H1 (cell line): ENCODE measurements around the gene PTPRT. TPM values are rescaled to one million over a fixed set of nuclear protein-coding genes. Genes with fewer than 3 reads are reported as not detected.

Experiments
- CBX8 ChIP-seq: fragments of 300-800, 300-1000 bp; sonication (generic); IDR thresholded peaks from 2 replicates; pipeline ENCODE4 v1.7.1; 2016; ENCODE audit warnings: low read depth, low read length, borderline replicate concordance
- EP300 ChIP-seq, 2 experiments: IDR thresholded peaks; 1 replicate in 1 of 2; 2 replicates in 1 of 2; pipeline ENCODE4 v1.6.1; 2011 to 2012; ENCODE audit warnings: low read depth in 2 of 2, low read length in 2 of 2, mild to moderate bottlenecking in 2 of 2, borderline replicate concordance in 1 of 2, inconsistent platforms in 1 of 2, moderate library complexity in 1 of 2
- KDM5A ChIP-seq: fragments of 200-600 bp; IDR thresholded peaks from 2 replicates; pipeline ENCODE4 v1.7.1; 2012; ENCODE audit warnings: mild to moderate bottlenecking, low read length, inconsistent platforms, mixed read lengths
- SRF ChIP-seq: IDR thresholded peaks from 2 replicates; pipeline ENCODE4 v1.6.1; 2011; ENCODE audit warnings: mild to moderate bottlenecking, low read depth, low read length, moderate library complexity
- polyA plus RNA-seq, 7 experiments: library from polyadenylated mRNA; depleted of rRNA in 3 of 7; stranded (reverse) in 5 of 7; unstranded in 2 of 7; fragments of >200 nt in 5 of 7; fragments of 200-250 nt in 2 of 7; gene quantifications; 1 replicate in 5 of 7; 2 replicates in 1 of 7; 4 replicates in 1 of 7; pipeline versions ENCODE4 v1.2.1 to v1.2.3, GENCODE V29; 2011 to 2013; ENCODE audit warnings: missing spikeins in 2 of 7, mixed read lengths in 2 of 7
- total RNA-seq: library from RNA; stranded (reverse); fragmentation: NEBNext Ultra II Directional; extraction: Animal tissue kit (Norgen Biotek cat#: 25700); gene quantifications from 2 replicates; pipeline ENCODE4 v1.2.1, GENCODE V29; 2021

The PTPRT gene
- total and polyA plus RNA-seq, 2 of the 8 experiments (the other 6 are each of a cell fraction or from before 2014, with no cell fraction given), result 0.33 to 1.8 TPM

DNA sequence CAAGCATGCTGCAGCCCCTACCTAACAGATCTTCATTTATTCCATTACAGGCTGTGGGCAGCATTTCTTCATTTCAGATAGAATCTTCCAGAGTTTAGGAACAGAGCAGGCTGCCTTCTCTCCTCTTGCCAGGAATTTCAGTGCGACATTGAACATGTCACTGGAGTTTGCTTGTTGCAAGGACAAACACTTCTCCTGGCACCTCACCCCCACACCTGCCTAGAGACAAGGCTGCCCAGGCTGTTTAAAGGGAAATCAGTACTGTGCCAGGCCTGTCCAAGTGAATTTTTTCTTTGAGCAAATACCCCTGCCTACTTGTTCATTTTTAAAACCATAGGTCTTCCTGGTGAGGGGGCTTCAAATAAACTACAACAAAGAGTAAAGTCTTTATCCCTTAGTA is 594.1 kb downstream of the PTPRT start (continued):
- TF ChIP-seq EP300 (IDR thresholded peaks at IDR 0.05; ENCODE audit: borderline replicate concordance in 1 of 2, low read depth in 2 of 2, low read length in 2 of 2) (no peak), SRF (no peak), KDM5A (no peak), CBX8 (no peak)
